SIG-M5 (cell line): Measurements from ENCODE around the gene COX8A.

ENCODE experiments used
- DNase-seq: peaks from one replicate; lab custom pipeline; 2025; lab: John Stamatoyannopoulos, UW

The COX8A gene

DNA sequence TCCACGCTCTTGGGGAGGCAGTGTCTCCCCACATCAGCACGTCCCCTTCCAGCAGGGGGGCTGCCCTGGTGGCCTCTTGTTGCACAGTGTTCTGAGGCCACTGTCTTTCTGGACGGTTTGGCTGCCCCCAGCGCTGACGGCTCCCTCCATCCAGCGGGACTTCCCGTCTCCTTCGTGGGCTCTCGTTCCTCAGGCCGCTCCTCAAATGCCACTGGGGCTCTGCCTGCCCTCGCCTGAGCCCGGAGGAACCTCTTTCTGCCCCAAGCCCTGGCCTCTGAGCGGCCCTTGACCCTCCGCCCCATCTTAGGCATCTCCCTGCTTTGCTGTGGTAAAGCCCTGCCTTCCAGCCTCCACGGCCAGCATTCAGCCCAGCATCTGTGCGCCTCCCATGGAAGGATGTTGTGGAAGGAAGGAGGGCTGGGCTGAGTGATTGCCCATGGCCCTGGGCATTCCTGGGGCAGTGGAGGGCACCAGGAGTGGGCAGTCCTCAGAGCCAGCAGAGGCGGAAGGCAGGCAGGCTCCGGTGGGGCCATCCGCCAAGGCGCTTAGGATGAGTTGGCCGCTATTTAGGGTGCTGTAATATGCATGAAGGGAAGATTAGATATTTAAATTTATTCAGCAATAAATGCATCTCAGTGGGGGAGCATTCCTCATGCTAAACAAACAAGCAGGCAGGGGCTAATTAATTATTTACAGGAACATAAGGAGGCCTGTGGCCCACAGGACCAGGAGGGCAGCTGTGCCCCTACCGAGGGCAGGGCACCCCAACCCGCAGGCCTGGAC is 29.6 kb downstream of the COX8A start:
- DNase-seq = no peak

DNA sequence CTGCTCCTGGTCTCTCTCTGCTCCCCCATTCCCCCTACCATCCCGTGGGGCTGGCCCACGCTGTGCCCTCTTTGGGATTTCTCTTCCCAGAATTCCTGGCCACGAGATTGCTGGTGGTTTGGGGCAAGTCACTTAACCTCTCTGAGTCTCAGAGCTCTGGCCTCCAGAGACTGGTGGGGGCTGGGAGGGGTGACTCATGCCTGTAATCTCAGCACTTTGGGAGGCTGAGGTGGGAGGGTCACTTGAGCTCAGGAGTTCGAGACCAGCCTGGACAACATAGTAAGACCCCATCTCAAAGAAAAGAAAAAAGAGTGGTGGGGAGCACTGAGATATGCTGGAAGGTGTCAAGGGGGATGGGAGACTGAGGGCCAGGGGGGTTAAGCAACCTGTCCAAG is 30.2 kb downstream of the COX8A start:
- no peak for DNase-seq

DNA sequence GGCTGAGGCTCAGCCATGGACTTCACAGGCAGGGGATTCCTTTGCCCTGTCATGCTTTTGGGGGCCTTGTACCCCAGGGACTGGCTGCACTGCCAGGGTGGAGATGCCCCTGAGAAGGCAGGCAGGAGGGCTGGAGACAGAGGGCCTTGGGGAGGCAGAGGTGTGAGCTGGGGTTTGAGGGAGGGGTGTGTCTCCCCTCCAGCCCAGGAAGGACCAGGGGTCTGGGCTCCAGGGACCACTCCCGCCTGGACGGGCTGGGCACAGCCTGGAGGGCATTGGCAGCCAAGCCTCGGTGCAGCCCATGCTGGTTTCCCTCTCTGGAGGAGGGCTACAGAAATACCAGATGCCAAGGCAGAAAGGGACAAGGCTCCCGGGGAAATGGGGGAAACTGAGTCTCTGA is 31.3 kb downstream of the COX8A start:
- no peak for DNase-seq

DNA sequence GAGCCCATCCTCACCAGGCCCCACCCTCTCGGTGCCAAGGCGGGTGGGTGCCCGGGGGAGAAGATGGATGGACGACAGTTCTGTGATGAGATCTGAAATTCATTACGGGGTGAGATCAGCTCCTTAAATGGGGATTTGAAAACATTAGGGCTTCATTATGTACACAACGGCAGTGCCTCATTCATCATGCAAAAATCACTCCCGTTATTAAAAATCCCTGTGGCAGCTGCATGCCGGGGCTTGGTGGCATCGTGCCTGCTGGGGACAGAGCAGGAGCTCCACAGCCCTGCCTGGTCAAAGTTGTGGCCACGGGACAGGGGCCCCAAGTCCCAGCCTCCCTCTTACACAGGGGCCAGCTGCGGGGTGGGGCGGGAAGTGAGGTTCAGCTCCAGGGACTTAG is 32.0 kb downstream of the COX8A start:
- no peak for DNase-seq

DNA sequence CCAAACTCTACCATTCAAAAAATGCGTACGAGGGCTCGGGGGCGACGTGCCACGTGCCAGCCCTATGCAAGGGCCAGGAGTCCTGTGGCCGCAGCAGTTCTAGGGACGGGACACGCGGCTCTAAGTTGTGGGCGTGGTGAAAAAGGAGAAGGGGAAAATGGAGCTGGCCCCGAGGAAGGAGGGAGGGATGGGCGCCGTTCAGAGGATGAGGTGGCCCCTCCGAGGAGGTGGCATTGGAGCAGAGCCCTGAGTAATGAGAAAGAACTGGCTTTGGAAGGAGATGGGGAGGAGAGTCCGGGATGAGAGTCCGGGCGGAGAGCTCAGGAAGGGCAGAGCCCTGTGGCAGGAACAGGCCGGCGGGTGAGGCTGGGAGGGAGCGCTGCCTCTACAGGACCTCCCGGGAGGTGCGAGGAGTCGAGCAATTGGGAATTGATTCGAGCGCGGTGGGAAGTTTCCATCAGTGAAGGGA is 32.8 kb downstream of the COX8A start:
- no peak for DNase-seq

DNA sequence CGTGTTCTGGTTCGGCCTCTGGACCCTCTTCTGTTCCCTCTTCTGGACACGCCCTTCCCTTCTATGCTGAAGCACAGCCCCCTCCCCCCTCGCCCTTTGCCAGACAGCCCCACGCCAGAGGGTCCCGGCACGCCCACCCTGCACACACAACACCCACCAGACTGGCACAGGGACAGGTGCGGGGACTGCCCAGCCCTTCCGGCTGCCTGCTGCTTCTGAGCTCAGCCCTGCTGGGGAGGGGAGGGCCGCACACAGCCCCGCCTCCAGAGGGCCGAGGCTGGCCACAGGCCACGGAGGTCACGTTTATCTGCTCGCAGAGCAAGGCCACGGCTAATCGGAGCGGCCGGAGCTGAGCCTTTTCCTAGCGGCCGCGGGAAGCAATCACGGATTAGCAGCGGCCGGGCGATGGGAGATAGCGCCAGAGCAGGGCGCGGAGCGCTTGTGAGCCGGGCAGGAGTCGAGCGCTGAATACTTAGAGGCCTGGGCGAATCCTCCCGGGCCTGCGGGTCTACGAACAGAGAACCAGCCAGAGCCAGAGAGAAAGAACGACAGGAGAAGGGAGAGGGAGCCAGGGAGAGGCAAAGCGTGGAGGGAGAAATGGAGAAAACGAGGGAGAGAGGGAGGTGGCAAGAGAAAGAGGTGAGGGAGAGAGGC is 33.3 kb downstream of the COX8A start:
- no peak for DNase-seq

DNA sequence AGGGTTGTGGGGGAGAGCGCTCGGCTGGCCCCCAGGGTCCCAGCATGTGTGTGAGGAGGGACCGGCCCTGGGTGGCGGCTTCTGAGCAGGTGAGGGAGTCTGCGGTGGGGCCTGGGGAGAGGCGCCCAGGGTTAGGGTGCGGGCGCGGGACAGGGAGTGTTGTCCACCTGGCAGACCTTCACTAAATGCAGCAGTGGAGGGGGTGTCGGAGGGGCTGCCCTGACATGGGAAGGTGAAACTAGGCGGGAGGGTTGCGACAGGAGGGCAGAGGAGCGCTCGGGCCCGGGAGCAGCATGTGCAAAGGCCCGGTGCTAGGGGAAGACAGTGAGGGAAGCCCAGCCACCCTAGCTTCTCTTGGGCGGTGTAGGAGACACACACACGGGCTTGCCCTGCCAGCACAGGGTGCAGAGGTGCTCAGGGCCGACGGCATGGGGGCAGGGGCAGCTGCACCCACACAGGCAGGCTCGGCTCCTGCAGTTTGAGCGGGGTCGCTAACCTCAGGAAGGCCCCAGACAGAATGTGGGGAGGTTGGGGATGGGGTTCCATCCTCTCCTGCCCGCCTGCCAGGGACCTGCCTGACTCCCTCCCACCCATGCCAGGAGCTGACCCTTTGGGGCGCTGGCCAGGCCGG is 34.0 kb downstream of the COX8A start:
- DNase-seq = no peak

DNA sequence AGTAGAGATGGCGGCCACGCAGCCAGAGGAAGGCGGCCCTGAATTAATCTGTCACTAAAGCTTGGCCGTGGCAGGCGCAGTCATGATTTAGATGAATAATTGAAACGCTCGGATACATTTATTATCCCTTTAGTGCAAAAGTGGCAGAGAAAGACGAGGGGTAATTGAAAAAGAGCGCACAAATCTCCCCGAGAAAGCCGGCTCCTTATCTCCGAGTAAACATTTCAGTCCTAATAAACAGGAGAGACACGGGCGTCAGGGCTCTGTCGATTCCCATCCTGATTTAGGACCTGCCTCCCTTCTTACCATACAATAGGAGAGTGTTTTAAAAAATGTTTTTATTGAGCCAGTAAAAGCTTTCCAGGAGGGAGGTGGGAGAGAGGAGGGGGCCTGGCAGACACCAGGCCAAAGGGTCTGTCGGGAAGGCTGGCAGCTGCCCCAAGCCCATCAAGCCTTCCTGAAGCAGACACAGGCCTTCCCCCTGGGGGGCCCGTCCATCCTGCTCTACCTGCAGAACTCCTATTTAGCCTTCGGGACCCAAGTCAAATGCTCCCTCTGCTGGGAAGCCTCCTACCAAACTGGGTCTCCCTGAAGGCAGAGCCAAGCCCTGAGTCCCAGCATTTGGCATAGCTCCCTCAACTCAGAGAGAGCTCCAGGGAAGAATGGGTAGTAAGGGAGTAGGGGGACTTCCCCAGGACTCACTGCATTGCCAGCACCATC is 34.7 kb downstream of the COX8A start:
- DNase-seq = no peak

DNA sequence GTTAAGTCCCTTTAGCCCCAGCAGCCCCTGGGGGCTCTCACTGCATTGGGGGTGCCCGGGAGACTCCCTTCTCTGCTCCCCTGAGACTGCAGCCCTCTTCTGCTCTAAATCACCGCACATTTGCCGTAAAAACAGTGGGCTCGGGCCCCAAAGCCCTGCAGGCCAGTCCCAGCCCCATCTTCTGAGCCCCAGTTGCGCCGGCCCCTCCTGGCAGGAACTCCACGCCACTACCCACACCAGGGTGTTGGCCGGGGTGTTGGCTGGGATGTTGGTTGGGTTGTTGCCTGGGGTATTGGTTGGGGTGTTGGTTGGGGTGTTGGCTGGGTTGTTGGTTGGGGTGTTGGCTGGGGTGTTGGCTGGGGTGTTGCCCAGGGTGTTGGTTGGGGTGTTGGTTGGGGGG is 35.3 kb downstream of the COX8A start:
- DNase-seq = no peak

DNA sequence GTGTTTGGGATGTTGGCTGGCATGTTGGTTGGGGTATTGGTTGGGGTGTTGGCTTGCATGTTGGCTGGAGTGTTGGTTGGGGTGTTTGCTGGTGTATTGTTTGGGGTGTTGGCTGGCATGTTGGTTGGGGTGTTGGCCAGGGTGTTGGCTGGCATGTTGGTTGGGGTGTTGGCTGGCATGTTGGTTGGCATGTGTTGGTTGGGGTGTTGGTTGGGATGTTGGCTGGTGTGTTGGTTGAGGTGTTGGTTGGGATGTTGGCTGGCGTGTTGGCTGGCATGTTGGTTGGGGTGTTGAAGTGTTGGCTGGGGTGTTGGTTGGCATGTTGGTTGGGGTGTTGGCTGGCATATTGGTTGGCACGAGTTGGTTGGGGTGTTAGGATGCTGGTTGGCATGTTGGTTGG is 36.4 kb downstream of the COX8A start:
- DNase-seq = no peak

DNA sequence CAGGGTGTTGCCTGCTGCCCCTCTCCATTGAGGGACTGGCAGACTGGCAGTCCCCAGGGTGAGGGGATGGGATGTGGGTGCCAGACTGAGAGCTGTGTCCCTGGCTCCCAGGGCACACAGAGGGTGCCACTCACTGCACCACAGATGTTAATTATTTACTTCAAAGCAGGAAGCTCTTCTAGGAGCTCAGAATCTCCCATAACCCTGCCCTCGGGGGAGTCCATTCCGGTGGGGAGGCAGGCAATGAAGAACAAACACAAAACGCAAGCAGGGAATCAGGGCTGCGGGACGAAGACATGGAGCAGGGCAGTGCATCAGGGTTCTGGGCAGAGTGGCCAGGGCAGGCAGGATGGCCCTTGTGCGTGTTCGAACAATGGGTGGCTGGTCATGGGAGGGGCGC is 37.0 kb downstream of the COX8A start:
- DNase-seq = no peak

DNA sequence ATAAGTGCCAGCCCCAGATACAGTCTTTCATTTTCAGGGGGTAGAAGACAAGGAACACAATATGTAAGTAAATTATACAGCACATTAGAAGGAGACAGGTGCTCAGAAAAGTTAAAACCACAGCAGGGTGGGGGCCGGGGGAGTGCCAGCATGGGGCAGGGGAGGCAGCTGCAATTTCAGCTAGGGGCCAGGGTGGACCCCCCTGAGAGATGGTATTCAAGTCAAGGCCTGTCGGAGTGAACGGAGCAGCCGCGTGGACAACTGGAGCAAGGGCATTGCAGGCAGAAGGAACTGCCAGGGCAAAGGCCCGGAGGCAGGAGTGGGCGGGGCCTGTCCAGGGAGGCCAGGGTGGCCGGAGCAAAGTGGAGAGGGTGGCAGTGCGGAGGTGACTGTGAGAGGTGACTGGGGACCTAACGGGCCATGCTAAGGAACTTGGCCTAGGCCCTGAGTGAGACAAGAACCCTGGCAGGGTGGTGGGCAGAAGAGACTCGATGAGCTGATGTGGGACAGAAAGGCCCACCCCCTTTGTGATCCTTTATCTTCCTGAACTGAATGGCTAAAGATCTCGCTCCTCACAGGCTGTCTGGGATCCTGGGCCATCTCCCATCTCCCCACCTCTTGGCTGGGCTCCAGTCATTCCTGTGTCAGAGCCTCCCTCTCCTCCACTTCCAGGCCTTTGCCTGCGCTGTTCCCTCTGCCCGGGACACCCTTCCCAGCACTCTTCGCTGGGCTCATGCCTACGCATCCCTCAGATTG is 38.9 kb downstream of the COX8A start:
- DNase-seq = no peak

DNA sequence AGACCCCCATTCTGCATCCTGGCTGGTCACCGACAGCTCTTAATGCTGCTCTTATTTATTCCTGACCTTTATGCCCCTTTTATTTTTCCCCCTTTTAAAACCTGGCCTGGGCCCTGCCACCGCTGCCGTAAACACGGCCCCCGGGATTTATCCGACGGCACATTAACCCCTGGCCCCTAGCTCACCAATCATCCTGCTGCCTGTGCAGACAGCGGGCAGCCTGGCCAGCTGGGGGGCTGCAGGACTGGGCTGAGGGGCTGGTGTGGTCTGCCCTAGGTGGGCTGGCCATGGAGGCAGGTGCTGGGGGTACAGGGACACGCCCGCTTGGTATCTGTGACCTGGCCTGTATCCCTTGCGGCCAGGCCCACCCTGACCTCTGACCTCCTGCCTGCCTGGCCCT is 39.9 kb downstream of the COX8A start:
- DNase-seq = no peak

DNA sequence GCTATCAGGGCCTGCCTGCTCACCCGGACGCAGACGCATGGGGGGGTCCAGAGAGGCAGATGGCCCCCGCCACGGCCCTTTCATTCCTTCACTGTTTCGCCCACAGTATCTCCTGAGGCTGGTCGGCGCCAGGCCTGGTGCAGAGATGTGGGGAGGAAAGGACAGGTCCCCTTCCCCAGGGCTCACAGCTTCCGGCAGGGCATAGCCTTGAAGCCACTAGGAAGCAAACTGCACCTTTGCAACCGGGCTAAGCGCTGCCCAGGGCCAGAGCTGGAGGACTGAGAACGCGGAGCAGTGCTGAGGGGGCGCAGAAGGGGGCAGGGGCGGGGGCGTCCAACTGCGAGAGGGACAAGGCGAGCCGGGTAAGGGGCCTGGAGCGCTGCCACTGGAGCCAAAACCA is 41.1 kb downstream of the COX8A start:
- no peak for DNase-seq

DNA sequence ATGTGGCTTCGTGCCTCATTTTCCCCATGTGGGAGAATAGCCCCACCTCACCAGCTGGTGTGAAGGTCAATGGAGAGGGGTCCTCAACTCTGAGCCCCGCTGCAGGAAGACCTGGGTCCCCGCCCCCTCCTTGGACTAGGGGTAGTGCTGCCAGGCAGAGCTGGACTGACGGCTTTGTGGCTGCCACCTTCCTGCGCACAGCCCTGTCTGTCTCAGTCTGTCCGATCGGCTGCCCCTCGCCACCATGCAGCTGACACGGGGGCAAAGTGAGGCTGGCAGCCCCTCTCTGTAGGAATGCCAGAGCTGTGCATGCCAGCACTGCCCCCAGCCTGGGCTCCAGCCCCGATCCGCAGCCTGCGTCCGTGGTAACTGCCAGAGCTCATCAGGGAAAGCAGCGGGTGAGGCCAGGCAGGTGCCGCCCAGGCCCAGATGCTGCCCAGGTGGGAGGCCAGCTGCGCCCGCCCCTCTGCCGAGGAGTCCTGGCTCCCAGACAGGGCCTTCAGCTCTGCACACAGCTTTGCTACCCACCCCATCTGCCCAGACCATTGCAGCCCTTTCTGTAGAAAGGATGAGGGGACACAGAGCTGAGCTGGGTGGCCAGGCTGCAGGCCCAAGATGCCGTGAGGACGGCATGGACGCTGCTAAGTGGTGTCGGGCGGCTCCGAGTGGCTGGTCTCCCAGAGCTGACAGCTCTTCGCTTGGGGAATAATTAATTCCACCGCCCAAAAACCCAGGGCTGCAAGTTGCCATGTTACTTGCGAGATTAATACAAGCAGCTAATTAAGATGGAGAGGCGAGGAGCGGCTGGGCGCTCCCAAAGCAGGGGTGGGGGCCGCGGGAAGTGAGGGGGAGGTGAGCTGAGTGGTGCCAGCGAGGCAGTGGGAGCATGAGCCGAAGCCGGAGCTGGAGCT is 41.8 kb downstream of the COX8A start:
- DNase-seq = no peak

DNA sequence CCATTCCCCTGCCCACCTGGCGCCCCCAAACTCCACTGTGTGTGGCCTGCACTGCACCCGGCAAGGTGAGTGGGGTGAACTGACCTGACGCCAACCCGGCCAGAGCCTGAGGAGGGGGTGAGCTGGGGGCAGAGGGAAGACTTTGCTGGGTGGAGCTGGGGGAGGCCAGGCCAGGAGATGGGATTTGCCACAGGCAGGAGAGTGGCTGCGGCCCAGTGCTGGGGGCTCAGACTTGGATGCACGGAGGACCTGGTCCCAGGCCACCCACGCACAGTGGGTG is 43.5 kb downstream of the COX8A start:
- no peak for DNase-seq

DNA sequence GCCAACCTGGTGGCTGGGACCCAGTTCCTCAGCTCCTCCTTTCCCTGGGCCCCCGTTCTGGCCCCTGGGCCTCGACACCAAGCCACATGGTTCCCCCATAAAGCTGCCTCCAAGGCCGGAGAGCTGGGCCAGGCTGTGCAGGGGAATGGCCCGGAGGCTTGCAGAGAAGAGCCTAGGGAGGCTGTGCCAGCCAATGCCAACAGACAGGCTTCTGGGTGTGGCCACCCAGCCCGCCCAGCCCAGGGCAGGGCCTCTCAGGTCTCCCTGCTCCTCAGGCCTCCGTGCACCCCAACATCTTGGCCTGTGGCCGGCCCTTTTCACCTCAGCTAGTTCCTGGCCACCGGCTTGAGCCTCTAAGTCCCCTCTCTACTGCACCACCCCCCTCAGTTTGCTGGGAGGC is 43.9 kb downstream of the COX8A start:
- no peak for DNase-seq

DNA sequence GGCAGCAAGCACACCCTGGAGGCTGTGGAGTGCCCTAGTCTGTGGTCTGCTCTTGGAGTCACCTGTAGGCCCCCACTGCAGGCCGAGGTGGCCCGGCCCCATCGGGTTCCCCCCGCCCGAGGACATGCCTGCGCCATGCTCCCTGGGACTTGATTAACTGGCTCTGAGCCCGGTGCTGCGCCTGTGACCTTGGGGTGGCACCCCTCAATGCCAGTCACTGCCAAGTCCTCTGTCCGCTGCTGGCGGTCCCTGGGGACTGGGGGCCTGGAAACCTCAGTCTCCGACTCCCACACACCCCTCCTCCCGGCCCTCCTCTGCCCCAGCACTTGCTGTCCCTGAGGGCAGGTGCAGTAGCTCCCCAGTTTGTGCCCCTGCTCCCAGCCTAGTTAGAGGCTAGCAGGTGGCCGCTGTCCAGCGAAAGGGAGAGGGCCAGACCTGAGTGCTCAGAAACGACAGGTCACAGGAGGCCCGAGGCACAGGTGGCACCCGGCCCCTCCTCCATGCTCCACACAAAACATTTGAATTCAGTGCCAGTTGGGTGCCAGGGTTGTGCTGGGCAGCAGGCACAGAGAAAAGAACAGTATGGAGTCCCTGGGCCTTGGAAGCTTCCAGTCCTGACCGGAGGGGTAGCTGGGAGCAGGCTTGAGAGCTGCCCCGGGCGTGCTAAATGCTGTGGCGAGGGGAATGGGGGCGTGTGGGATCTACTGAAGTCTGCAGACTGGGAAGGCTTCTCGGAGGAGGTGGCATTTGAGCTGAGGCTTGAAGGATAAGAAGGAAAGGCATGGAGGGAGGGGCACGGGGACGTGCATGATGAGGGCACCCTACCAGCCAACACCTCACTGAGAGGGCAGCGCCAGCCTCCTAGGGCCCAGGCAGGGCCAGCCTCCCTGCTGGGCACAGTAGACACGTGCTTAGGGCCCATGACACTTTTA is 45.0 kb downstream of the COX8A start:
- no peak for DNase-seq

DNA sequence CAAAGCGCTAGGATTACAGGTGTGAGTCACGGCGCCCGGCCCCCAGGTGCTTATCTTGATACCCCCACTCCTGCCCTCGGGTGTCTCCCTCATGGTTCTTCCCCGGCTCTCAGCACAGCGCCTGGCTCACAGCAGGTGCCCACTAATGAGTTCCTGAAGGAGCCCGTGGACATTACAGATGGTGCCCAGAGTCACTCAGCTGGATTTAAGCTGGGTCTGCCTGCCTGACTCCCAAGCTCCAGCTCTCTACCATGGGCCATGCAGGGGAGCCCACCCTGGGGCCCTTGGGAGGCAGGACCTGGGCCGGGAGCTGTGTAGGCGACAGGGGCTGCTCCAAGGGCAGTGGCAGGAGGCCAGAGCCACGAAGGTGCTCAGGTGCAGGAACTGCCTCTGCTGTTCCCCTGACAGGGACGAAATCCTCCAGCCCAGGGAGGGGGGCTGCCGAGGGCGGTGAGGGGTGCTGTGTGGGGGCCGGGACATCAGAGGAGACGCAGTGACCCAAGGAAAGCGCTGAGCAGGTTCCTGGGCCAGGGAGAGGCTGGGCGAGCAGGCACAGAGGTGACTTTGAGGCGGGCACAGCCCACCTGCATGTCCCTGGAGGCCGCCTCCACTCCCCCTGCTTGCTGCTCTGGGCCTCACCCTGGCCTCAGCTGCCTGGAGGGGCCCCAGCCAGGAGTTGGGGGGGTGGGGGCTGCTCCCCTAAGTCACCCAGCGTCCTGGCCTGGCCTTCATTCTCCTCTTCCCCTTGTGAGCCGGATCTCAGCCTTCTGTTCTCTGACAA is 46.7 kb downstream of the COX8A start:
- DNase-seq = no peak
